Muscle of leg (tissue), 11 donors: ENCODE measurements around the gene LINC00237. TPM values are rescaled to one million over a fixed set of nuclear protein-coding genes. Genes with fewer than 3 reads are reported as not detected.

Experiments used
- DNase-seq: peaks from one replicate; pipeline ENCODE4 v3.0.0; 2013
- H3K27ac ChIP-seq: one replicate; pipeline ENCODE4 v1.5.1; 2013; ENCODE audit warnings: mild to moderate bottlenecking, low read length, control low read depth
- H3K27me3 ChIP-seq: one replicate; pipeline ENCODE4 v1.6.1; 2013; ENCODE audit warnings: low read length; ENCODE audit not compliant: control insufficient read depth, insufficient read depth
- H3K36me3 ChIP-seq: one replicate; pipeline ENCODE4 v1.6.1; 2013; ENCODE audit warnings: low read length; ENCODE audit not compliant: control insufficient read depth, insufficient read depth
- H3K4me1 ChIP-seq: one replicate; pipeline ENCODE4 v1.6.1; 2013; ENCODE audit warnings: low read length; ENCODE audit not compliant: control insufficient read depth, insufficient read depth
- H3K4me3 ChIP-seq: one replicate; pipeline ENCODE4 v1.5.1; 2013; ENCODE audit warnings: low read length, control low read depth
- H3K9me3 ChIP-seq: replicated peaks from 2 replicates; pipeline ENCODE4 v1.6.1; 2013; ENCODE audit warnings: low read depth, low read length; ENCODE audit not compliant: control insufficient read depth
- WGBS: methylation state at CpG from one replicate; pipeline ENCODE4 v1.1.5; 2013; ENCODE audit warnings: missing lambda C conversion rate; ENCODE audit not compliant: insufficient coverage; 5-methylcytosine and 5-hydroxymethylcytosine counted together
- polyA plus RNA-seq, 8 donors: library from polyadenylated mRNA; unstranded; fragments of 120-200 nt; gene quantifications; one replicate each; pipeline versions ENCODE4 v1.2.1 to v1.2.3, GENCODE V29; 2013; ENCODE audit warnings: inconsistent platforms in 1 of 8, low replicate concordance in 1 of 8; ENCODE audit not compliant: insufficient read length in 8 of 8, insufficient read depth in 1 of 8
- total RNA-seq: library from RNA; stranded (reverse); fragments of 120-200 nt; gene quantifications from one replicate; pipeline ENCODE4 v1.2.4, GENCODE V29; 2013

LINC00237 gene
- total and polyA plus RNA-seq, 9 donors: 0.09 to 0.45 (median 0.18) TPM; not detected in 2

DNA sequence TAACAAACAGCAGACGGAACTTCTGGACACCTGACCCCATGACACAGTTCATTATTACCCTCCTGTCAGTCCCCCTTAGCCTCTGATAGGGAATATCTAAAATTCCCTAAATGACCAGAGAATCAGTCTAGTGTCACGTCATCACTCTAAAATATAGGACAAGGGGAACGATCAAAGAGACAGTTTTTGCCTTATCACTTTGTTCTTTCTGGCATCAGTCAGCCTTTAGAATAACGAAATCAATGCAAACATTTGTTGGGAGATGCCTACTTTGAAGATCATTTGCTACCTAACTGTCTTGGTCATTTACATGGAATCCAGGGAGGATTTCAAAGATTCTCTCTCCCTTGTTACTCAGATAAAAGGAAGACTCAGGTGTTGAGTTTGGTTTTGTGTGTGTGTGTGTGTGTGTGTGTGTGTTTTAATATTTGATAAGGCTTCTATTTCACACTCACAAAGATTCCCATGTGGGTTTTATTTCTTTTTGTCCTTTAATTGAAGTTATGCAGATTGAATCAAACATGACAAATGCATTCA, 28.3 kb downstream of the LINC00237 start:
- 18% methylated on average over 2 of the region's 4 CpGs for WGBS
- DNase-seq: no peak
- no peaks in the 10 kb centered on the region for H3K27me3 ChIP-seq
- H3K4me1 ChIP-seq: no peaks in the 10 kb centered on the region
- no peaks in the 10 kb centered on the region for H3K36me3 ChIP-seq
- H3K27ac ChIP-seq: no peak overlapping the region
- no peak overlapping the region for H3K4me3 ChIP-seq
- H3K9me3 ChIP-seq: no peaks in the 10 kb centered on the region

DNA sequence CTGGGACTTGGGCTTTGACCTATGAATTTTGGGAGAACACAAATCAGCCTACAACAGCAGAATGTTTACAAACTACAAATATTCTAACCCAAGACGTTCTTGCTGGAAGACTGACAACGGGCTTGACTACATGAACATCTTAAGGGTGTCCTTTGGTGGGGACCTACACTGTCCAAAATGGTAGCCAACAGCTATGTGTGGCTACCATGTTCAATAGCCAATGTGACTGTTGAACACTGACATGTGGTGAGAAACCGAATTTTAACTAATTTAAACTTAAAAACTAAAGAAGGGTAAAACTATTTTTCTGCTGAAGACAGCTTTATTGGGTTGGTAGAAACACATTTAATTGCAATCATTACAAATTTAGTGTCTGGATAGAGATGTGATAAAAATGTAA, 30.1 kb downstream of the LINC00237 start:
- H3K9me3 ChIP-seq: no peaks in the 10 kb centered on the region
- H3K27me3 ChIP-seq: no peaks in the 10 kb centered on the region
- H3K27ac ChIP-seq: no peak overlapping the region
- no peaks in the 10 kb centered on the region for H3K36me3 ChIP-seq
- no peaks in the 10 kb centered on the region for H3K4me1 ChIP-seq
- WGBS: 80% methylated on average over 2 of the region's 3 CpGs
- no peak for DNase-seq
- H3K4me3 ChIP-seq: no peak overlapping the region

DNA sequence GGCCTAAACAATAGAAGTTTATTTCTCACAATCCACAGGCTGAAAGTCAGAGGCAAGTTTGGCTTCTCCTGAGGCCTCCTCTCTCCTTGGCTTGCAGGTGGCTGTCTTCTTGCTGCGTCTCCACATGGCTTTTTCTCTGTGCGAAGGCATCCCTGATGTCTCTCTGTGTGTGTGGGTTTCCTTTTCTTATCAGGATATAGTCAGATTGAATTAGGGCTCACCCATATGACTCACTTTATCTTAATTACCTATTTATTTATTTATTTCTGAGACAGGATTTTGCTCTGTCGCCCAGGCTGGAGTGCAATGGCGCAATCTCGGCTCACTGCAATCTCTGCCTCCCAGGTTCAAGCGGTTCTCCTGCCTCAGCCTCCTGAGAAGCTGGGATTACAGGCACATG, 30.7 kb downstream of the LINC00237 start:
- Histone ChIP-seq H3K27ac (no peak overlapping the region), H3K27me3 (no peaks in the 10 kb centered on the region), H3K36me3 (no peaks in the 10 kb centered on the region), H3K4me1 (no peaks in the 10 kb centered on the region), H3K4me3 (no peak overlapping the region), H3K9me3 (no peaks in the 10 kb centered on the region)
- DNase-seq: no peak
- 91% methylated on average over 4 of the region's 6 CpGs for WGBS

DNA sequence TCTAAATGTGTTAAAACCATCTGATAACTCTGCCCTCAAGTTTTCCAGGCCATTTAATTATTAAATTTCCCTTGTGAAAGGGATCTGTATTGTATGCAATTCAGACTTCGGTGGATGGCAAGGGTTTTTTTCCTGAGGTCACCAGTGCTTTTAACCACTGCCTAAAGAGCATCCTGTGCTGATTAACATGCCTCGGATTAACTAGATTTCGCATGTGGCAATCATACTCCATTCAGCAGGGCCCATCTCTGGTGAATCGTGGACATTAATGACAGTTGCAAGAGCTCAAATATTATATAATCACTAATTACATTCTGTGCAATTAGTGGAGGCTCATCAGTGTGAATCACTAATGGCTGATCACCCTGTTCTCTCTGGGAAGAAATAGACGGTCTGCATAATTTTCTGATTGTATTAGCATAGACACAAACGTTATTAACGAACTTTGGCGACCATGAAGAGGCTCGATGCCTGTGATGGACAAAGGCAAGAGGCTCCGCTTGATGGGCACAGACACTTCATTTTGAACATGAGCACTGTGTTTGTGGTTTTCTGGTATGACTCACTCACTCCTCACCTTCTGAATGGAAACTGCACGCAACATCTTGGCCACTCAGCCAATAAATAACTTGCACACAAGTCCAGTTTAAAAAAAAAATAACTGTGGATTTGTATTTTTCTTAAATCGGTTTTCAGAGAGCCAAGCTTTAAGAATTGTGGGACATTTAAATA, 31.4 kb downstream of the LINC00237 start:
- no peak for DNase-seq
- WGBS: 75% methylated on average over 1 of the region's 12 CpGs
- H3K27me3 ChIP-seq: no peaks in the 10 kb centered on the region

DNA sequence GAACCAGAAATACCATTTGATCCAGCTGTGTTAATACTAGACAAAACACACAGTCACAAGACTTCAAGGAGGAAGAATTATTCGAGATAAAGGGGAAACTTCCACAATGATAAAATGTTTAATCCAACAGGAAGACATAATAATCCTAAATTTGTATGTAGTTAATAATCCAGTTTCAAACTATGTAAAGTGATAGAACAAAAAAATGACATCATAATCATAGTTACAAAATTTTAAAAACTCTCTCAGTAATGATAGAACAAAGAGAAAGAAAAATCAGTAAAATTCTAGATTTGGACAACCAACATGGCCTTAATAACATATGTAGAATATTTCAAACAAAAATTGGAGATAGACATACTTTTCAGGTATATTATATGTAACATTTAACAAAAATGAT, 38.9 kb downstream of the LINC00237 start:
- no peak overlapping the region for H3K27ac ChIP-seq
- no peaks in the 10 kb centered on the region for H3K36me3 ChIP-seq
- WGBS: no CpG with 5 or more reads among the region's 1 CpG
- H3K27me3 ChIP-seq: peaks cover 3% of the 10 kb centered on the region
- DNase-seq: no peak
- H3K4me3 ChIP-seq: no peak overlapping the region
- no peaks in the 10 kb centered on the region for H3K4me1 ChIP-seq
- H3K9me3 ChIP-seq: no peaks in the 10 kb centered on the region

More for the DNA sequence above, 31.4 kb downstream of the LINC00237 start:
- Histone ChIP-seq H3K36me3 (no peaks in the 10 kb centered on the region), H3K9me3 (no peaks in the 10 kb centered on the region), H3K27ac (no peak overlapping the region), H3K4me3 (no peak overlapping the region), H3K4me1 (no peaks in the 10 kb centered on the region)

DNA sequence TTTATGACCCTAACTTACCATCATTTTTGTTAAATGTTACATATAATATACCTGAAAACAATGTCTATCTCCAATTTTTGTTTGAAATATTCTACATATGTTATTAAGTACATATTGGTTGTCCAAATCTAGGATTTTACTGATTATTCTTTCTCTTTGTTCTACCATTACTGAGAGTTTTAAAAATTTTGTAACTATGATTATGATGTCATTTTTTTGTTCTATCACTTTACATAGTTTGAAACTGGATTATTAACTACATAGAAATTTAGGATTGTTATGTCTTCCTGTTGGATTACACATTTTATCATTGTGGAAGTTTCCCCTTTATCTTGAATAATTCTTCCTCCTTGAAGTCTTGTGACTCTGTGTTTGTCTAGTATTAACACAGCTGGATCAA, 41.2 kb downstream of the LINC00237 start:
- H3K36me3 ChIP-seq: no peaks in the 10 kb centered on the region
- H3K4me3 ChIP-seq: no peak overlapping the region
- no peak overlapping the region for H3K27ac ChIP-seq
- DNase-seq: no peak
- no peaks in the 10 kb centered on the region for H3K4me1 ChIP-seq
- peaks cover 3% of the 10 kb centered on the region for H3K27me3 ChIP-seq
- no peaks in the 10 kb centered on the region for H3K9me3 ChIP-seq

DNA sequence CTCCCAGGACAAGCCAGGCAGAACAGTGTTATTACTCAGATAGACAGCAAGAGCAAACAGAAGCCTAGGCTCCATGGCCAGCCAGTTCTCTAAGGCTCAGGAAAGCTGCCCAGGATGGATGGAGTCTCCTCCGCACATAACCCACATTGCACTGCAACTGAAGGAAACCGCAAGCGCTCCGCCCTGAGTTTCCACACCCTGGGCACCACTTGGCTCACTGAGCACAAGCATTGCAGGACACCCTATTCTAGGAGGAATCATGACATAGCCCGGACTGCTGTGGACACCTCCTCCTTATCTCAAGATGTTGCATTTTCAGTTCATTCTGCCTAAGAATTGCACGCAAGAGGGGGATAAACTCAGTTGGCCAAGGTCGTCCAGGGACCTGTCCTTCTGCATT, 42.9 kb downstream of the LINC00237 start:
- Histone ChIP-seq H3K9me3 (no peaks in the 10 kb centered on the region), H3K27ac (no peak overlapping the region), H3K36me3 (no peaks in the 10 kb centered on the region), H3K27me3 (peaks cover 3% of the 10 kb centered on the region), H3K4me3 (no peak overlapping the region), H3K4me1 (no peaks in the 10 kb centered on the region)
- DNase-seq: no peak
- WGBS: 92% methylated on average over 5 of the region's 7 CpGs

DNA sequence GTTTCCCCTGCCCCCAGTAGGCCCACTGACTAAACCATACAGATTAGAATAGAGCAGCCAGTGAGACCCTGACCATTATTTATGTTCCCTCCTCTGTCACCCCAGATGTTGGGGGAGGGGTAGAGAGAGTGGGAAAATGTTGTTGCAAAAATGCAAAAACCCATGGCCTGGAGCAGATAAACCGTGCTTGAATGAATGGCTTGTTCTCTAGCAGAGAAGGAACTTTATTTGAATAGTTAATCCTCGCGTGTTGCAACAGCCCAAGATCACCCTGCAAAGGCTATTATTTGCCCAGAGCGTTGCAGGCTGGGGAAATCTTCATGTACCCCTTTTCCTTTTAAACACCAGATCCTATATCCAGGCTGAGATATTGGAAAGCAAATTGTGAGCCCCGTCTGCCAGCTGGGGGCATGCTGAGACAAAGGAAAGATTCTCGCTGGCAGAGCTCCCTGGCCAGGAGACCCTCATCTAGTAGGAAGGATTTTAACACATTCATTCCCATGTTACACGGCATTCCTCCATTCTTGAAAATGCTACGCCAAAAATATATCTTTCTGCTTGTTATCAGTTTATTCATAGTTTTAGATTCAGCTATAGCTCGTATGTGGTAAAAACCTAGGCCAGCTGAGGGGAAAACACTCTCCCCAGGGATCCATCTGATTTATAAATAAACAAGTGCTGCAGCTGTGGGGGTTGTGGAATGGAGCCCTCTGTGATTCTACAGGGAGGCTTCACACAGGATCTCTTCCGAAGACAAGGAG, 53.0 kb downstream of the LINC00237 start:
- H3K9me3 ChIP-seq: no peaks in the 10 kb centered on the region
- H3K27ac ChIP-seq: no peak overlapping the region
- 8% methylated on average over 2 of the region's 10 CpGs for WGBS
- H3K4me3 ChIP-seq: no peak overlapping the region
- H3K36me3 ChIP-seq: no peaks in the 10 kb centered on the region
- peaks cover 7% of the 10 kb centered on the region for H3K4me1 ChIP-seq
- no peaks in the 10 kb centered on the region for H3K27me3 ChIP-seq
- no peak for DNase-seq

DNA sequence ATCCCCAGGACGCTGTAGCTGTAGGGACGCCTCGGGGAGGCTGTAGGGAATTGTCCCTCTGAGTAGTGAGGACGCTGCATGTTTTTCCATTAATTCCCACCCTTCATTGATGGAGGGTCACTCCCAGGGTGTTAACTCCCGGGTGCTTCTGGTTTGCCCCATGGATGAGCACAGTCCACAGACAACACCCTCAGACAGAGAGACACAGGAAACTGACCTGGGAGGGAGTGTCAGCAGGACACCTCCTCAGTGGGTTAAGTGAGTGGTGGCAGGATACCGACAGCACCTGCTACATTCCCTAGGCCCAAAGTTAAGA, 53.5 kb downstream of the LINC00237 start:
- Histone ChIP-seq H3K27me3 (peaks cover 2% of the 10 kb centered on the region), H3K4me1 (peaks cover 7% of the 10 kb centered on the region), H3K27ac (no peak overlapping the region), H3K9me3 (no peaks in the 10 kb centered on the region), H3K36me3 (no peaks in the 10 kb centered on the region), H3K4me3 (no peak overlapping the region)
- DNase-seq: no peak
- WGBS: no CpG with 5 or more reads among the region's 6 CpGs

DNA sequence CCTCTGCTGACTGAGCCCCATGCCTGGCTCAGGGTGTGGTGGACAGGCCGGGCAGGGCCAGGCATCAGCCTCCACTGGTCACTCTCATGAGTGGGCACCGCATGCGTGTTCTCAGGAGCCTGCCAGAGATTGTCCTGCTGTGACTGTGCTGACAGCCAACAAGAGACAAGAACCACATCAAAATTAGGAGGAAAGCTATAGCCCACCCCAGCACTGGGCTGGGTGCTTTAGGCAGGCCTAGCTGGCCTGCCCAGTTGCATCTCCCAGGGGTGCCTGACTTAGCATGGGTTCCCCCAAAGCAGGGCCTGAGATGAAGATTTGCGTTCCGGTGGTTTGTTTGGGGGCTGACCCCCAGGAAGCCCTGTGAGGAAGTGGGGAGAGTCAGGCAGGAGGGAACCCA, 53.9 kb downstream of the LINC00237 start:
- Histone ChIP-seq H3K9me3 (no peaks in the 10 kb centered on the region), H3K36me3 (no peaks in the 10 kb centered on the region), H3K4me1 (peaks cover 7% of the 10 kb centered on the region), H3K27me3 (peaks cover 4% of the 10 kb centered on the region), H3K27ac (no peak overlapping the region), H3K4me3 (no peak overlapping the region)
- no peak for DNase-seq
- WGBS: 87% methylated on average over 5 of the region's 5 CpGs
